ENCODE data around the gene AKAP17A.
"Not testable (repeated sequence)": the region's sequence is repeated elsewhere in the genome, so short reads cannot be mapped to it uniquely, and the experiment has no call there.

AKAP17A gene

GRCh38 chrX:1623691-1624090 is 32.3 kb downstream of the AKAP17A start:
- Histone ChIP-seq H4K20me1 (ENCODE audit: insufficient read depth, low read length) (no peaks in the 10 kb centered on the region), H3K27me3 (ENCODE audit: insufficient read depth, low read length) (peaks cover 6% of the 10 kb centered on the region; the same call in 1 of the 2 replicates), H2AFZ (ENCODE audit: low read length) (no peak overlapping the region), H3K4me3 (ENCODE audit: low read depth, low read length, poor library complexity, severe bottlenecking) (no peak overlapping the region), H3K27ac (ENCODE audit: low read depth, low read length, poor library complexity, severe bottlenecking) (no peak overlapping the region), H3K36me3 (ENCODE audit: insufficient read depth, low read length) (no peaks in the 10 kb centered on the region; the same call in 1 of the 2 replicates), H3K4me2 (ENCODE audit: low read length) (peak overlapping the region; percentile 65; the same call in 1 of the 2 replicates), H3K9ac (ENCODE audit: low read length) (no peak overlapping the region), H3F3A (ENCODE audit: insufficient read depth, low read length) (no peaks in the 10 kb centered on the region), H3K9me2 (ENCODE audit: low read depth, low read length) (no peaks in the 10 kb centered on the region), H3K9me3 (ENCODE audit: low read length) (no peaks in the 10 kb centered on the region), H3K79me2 (ENCODE audit: insufficient read depth, low read length) (no peaks in the 10 kb centered on the region), H3K4me1 (ENCODE audit: insufficient read depth, low read length, severe bottlenecking) (peaks cover 10% of the 10 kb centered on the region)
- TF ChIP-seq, protein P1, sequence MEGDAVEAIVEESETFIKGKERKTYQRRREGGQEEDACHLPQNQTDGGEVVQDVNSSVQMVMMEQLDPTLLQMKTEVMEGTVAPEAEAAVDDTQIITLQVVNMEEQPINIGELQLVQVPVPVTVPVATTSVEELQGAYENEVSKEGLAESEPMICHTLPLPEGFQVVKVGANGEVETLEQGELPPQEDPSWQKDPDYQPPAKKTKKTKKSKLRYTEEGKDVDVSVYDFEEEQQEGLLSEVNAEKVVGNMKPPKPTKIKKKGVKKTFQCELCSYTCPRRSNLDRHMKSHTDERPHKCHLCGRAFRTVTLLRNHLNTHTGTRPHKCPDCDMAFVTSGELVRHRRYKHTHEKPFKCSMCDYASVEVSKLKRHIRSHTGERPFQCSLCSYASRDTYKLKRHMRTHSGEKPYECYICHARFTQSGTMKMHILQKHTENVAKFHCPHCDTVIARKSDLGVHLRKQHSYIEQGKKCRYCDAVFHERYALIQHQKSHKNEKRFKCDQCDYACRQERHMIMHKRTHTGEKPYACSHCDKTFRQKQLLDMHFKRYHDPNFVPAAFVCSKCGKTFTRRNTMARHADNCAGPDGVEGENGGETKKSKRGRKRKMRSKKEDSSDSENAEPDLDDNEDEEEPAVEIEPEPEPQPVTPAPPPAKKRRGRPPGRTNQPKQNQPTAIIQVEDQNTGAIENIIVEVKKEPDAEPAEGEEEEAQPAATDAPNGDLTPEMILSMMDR (IDR thresholded peaks at IDR 0.05; ENCODE audit: low read length): no peak
- TF ChIP-seq EZH2 (IDR thresholded peaks at IDR 0.05; ENCODE audit: borderline replicate concordance, low read length): no peak

DNA sequence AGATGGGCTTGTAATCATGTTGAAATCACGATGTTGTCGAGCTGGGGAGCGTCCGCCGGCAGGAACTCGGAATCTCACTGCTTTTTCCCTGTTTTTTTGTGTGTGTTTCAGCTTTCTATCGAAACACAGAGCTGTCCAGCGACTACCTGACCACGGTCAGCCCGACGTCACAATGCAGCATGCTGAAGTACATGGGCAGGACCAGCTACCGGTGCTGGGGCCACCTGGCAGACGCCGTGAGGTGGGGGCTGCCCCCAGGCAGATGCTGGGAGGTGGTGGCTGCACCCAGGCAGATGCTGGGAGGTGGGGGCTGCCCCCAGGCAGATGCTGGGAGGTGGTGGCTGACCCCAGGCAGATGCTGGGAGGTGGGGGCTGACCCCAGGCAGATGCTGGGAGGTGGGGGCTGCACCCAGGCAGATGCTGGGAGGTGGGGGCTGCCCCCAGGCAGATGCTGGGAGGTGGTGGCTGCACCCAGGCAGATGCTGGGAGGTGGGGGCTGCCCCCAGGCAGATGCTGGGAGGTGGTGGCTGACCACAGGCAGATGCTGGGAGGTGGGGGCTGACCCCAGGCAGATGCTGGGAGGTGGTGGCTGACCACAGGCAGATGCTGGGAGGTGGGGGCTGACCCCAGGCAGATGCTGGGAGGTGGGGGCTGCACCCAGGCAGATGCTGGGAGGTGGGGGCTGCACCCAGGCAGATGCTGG is 32.9 kb downstream of the AKAP17A start:
- not testable (repeated sequence) for H4K20me1 ChIP-seq (ENCODE audit: insufficient read depth, low read length); H2AFZ ChIP-seq (ENCODE audit: low read length); H3K9ac ChIP-seq (ENCODE audit: low read length); H3F3A ChIP-seq (ENCODE audit: insufficient read depth, low read length); H3K9me3 ChIP-seq (ENCODE audit: low read length); H3K4me2 ChIP-seq (ENCODE audit: low read length); H3K4me1 ChIP-seq (ENCODE audit: insufficient read depth, low read length, severe bottlenecking); H3K27me3 ChIP-seq (ENCODE audit: insufficient read depth, low read length); H3K9me2 ChIP-seq (ENCODE audit: low read depth, low read length); H3K27ac ChIP-seq (ENCODE audit: low read depth, low read length, poor library complexity, severe bottlenecking); H3K79me2 ChIP-seq (ENCODE audit: insufficient read depth, low read length); H3K4me3 ChIP-seq (ENCODE audit: low read depth, low read length, poor library complexity, severe bottlenecking); H3K36me3 ChIP-seq (ENCODE audit: insufficient read depth, low read length)

DNA sequence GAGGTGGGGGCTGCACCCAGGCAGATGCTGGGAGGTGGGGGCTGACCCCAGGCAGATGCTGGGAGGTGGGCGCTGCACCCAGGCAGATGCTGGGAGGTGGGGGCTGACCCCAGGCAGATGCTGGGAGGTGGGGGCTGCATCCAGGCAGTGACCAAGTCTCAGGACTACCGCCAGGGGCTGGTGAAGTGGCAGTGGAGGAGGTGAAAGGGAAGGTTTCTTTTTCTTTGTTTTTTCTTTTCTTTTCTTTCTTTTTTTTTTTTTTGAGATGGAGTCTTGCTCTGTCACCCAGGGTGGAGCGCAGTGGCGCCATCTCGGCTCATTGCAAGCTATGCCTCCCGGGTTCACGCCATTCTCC is 33.4 kb downstream of the AKAP17A start:
- H3K4me2 ChIP-seq (ENCODE audit: low read length); H4K20me1 ChIP-seq (ENCODE audit: insufficient read depth, low read length): not testable (repeated sequence)

GRCh38 chrX:1629244-1629643 is 37.8 kb downstream of the AKAP17A start:
- Histone ChIP-seq H3K27ac (ENCODE audit: low read depth, low read length, poor library complexity, severe bottlenecking) (no peak overlapping the region), H3K9me3 (ENCODE audit: low read length) (no peaks in the 10 kb centered on the region), H3K4me1 (ENCODE audit: insufficient read depth, low read length, severe bottlenecking) (no peaks in the 10 kb centered on the region), H3K4me2 (ENCODE audit: low read length) (no peak overlapping the region), H3K9ac (ENCODE audit: low read length) (no peak overlapping the region), H3K4me3 (ENCODE audit: low read depth, low read length, poor library complexity, severe bottlenecking) (no peak overlapping the region), H2AFZ (ENCODE audit: low read length) (no peak overlapping the region), H3K36me3 (ENCODE audit: insufficient read depth, low read length) (no peaks in the 10 kb centered on the region), H3K27me3 (ENCODE audit: insufficient read depth, low read length) (no peaks in the 10 kb centered on the region), H3K79me2 (ENCODE audit: insufficient read depth, low read length) (no peaks in the 10 kb centered on the region), H3K9me2 (ENCODE audit: low read depth, low read length) (no peaks in the 10 kb centered on the region), H3F3A (ENCODE audit: insufficient read depth, low read length) (no peaks in the 10 kb centered on the region), H4K20me1 (ENCODE audit: insufficient read depth, low read length) (no peaks in the 10 kb centered on the region)
- TF ChIP-seq EZH2 (IDR thresholded peaks at IDR 0.05; ENCODE audit: borderline replicate concordance, low read length): no peak
- TF ChIP-seq, protein P1 (IDR thresholded peaks at IDR 0.05; ENCODE audit: low read length): no peak

More for the DNA sequence above, 33.4 kb downstream of the AKAP17A start:
- not testable (repeated sequence) for H3K9ac ChIP-seq (ENCODE audit: low read length); H3F3A ChIP-seq (ENCODE audit: insufficient read depth, low read length); H3K4me3 ChIP-seq (ENCODE audit: low read depth, low read length, poor library complexity, severe bottlenecking); H3K36me3 ChIP-seq (ENCODE audit: insufficient read depth, low read length); H3K27ac ChIP-seq (ENCODE audit: low read depth, low read length, poor library complexity, severe bottlenecking); H3K9me2 ChIP-seq (ENCODE audit: low read depth, low read length); H3K4me1 ChIP-seq (ENCODE audit: insufficient read depth, low read length, severe bottlenecking); H3K79me2 ChIP-seq (ENCODE audit: insufficient read depth, low read length); H3K9me3 ChIP-seq (ENCODE audit: low read length); H2AFZ ChIP-seq (ENCODE audit: low read length); H3K27me3 ChIP-seq (ENCODE audit: insufficient read depth, low read length)
